PC-9 (cell line): ENCODE results near the gene PTGDS. TPM values are rescaled to one million over a fixed set of nuclear protein-coding genes. Genes with fewer than 3 reads are reported as not detected.

Experiments used
- BruUV-seq: library from RNA; stranded (reverse); fragments of 400-500 nt; replicated peaks from 2 replicates; lab custom pipeline; 2021; lab: Mats Ljungman, UMichigan
- CTCF ChIA-PET: fragments of 300-600 bp; sonication (Branson Sonifier 250); formaldehyde crosslinking; loops from one replicate; lab custom pipeline; 2022; ENCODE audit warnings: antibody characterized with exemption; lab: Charles Lee
- POLR2A ChIA-PET: fragments of 300-600 bp; sonication (Branson Sonifier 250); formaldehyde crosslinking; loops from one replicate; lab custom pipeline; 2022; ENCODE audit warnings: antibody characterized with exemption; ENCODE audit not compliant: unreplicated experiment; lab: Charles Lee
- DNase-seq, 2 experiments: peaks; one replicate each; pipeline versions ENCODE4 v3.0.0 to v3.0.0-alpha.2; 2015 to 2022; ENCODE audit warnings: mixed read lengths in 1 of 2
- H2AFZ ChIP-seq: fragments of 200-600 bp; sonication (generic); 2 replicates; pipeline ENCODE4 v1.8.1; 2017; ENCODE audit warnings: antibody characterized with exemption
- H3F3A ChIP-seq: fragments of 200-600 bp; sonication (generic); 2 replicates; pipeline ENCODE4 v1.8.1; 2017; ENCODE audit warnings: antibody characterized with exemption, mild to moderate bottlenecking, low read depth; ENCODE audit not compliant: insufficient read depth
- H3K27ac ChIP-seq: fragments of 200-600 bp; sonication (generic); 2 replicates; pipeline ENCODE4 v1.6.1; 2016; ENCODE audit warnings: mixed run types
- H3K27me3 ChIP-seq: fragments of 200-600 bp; sonication (generic); 2 replicates; pipeline ENCODE4 v1.6.1; 2016; ENCODE audit warnings: low read depth, mixed run types; ENCODE audit not compliant: insufficient read depth
- H3K36me3 ChIP-seq: fragments of 200-600 bp; sonication (generic); 2 replicates; pipeline ENCODE4 v1.6.1; 2016; ENCODE audit warnings: low read depth, mixed run types
- H3K4me1 ChIP-seq: fragments of 200-600 bp; sonication (generic); replicated peaks from 2 replicates; pipeline ENCODE4 v1.6.1; 2016; ENCODE audit warnings: mixed run types; ENCODE audit not compliant: insufficient read depth
- H3K4me2 ChIP-seq: fragments of 200-600 bp; sonication (generic); 2 replicates; pipeline ENCODE4 v1.6.1; 2017; ENCODE audit warnings: mixed run types
- H3K4me3 ChIP-seq: fragments of 200-600 bp; sonication (generic); 2 replicates; pipeline ENCODE4 v1.6.1; 2016; ENCODE audit warnings: mixed run types
- H3K79me2 ChIP-seq: fragments of 200-600 bp; sonication (generic); 2 replicates; pipeline ENCODE4 v1.6.1; 2017; ENCODE audit warnings: low read depth, mixed run types
- H3K9me2 ChIP-seq: fragments of 200-600 bp; sonication (generic); 2 replicates; pipeline ENCODE4 v1.8.1; 2017; ENCODE audit warnings: mild to moderate bottlenecking; ENCODE audit not compliant: insufficient read depth
- H3K9me3 ChIP-seq: fragments of 200-600 bp; sonication (generic); 2 replicates; pipeline ENCODE4 v1.8.1; 2016; ENCODE audit warnings: low read depth; ENCODE audit not compliant: insufficient read depth
- H4K20me1 ChIP-seq: fragments of 200-600 bp; sonication (generic); 2 replicates; pipeline ENCODE4 v1.8.1; 2017; ENCODE audit not compliant: insufficient read depth
- CTCF ChIP-seq: fragments of 200-600 bp; sonication (generic); conservative IDR thresholded peaks from 2 replicates; pipeline ENCODE4 v1.6.1; 2017; ENCODE audit warnings: mixed run types, antibody characterized with exemption, mild to moderate bottlenecking, moderate library complexity
- EZH2 ChIP-seq: fragments of 200-600 bp; sonication (generic); IDR thresholded peaks from 2 replicates; pipeline ENCODE4 v1.8.0; 2017; ENCODE audit warnings: antibody characterized with exemption, low read depth
- intact Hi-C: fragments of 100-400 bp; cut with micrococcal nuclease; formaldehyde crosslinking; loops from one replicate; pipeline ENCODE4 v1.10.0; 2022; ENCODE audit not compliant: unreplicated experiment
- total RNA-seq: library from RNA; stranded (reverse); gene quantifications from 2 replicates; pipeline ENCODE4 v1.2.3, GENCODE V29; 2021

Gene PTGDS
- total RNA-seq, 1 experiment from 2014 or later, result 1.7 TPM

- intact Hi-C loops, result no loop called here
- Histone ChIP-seq H3K27ac (no peak overlapping the region), H2AFZ (no peak overlapping the region), H3K36me3 (no peaks in the 10 kb centered on the region), H3K9me3 (no peaks in the 10 kb centered on the region), H3F3A (peaks cover 8% of the 10 kb centered on the region; the same call in 1 of the 2 replicates), H3K4me1 (peaks cover 10% of the 10 kb centered on the region), H3K79me2 (no peaks in the 10 kb centered on the region), H3K9me2 (no peaks in the 10 kb centered on the region), H3K27me3 (no peaks in the 10 kb centered on the region), H3K4me2 (no peak overlapping the region), H3K4me3 (no peak overlapping the region), H4K20me1 (no peaks in the 10 kb centered on the region)
- BruUV-seq, result no TSS peak
- POLR2A ChIA-PET, result interaction anchor here (0.5 to 0.9 kb wide), 2 partner anchors 9 to 116 kb away, joined by 6 read pairs; no protein-coding TSS in a partner anchor
- no peak for DNase-seq
- CTCF ChIA-PET, result interaction anchor here (0.5 kb wide), 1 partner anchor 58 kb away, joined by 3 read pairs; no protein-coding TSS in a partner anchor
- TF ChIP-seq CTCF, result no peak
- no peak for TF ChIP-seq EZH2
These were observed 14.5 kb upstream of the PTGDS start for GRCh38 chr9:136962701-136963248.

- CTCF ChIA-PET, result interaction anchor here (0.5 kb wide), 1 partner anchor 58 kb away, joined by 3 read pairs; no protein-coding TSS in a partner anchor
- Histone ChIP-seq H3K4me3 (no peak overlapping the region), H3K9me3 (no peaks in the 10 kb centered on the region), H3K4me2 (no peak overlapping the region), H3K36me3 (no peaks in the 10 kb centered on the region), H3K27me3 (no peaks in the 10 kb centered on the region), H3K9me2 (no peaks in the 10 kb centered on the region), H3K27ac (no peak overlapping the region), H3K4me1 (peaks cover 10% of the 10 kb centered on the region), H3F3A (peaks cover 8% of the 10 kb centered on the region; the same call in 1 of the 2 replicates), H4K20me1 (no peaks in the 10 kb centered on the region), H2AFZ (no peak overlapping the region), H3K79me2 (no peaks in the 10 kb centered on the region)
- BruUV-seq, result no TSS peak
- no peak for DNase-seq
- TF ChIP-seq EZH2 (no peak), CTCF (no peak)
- POLR2A ChIA-PET, result no interaction called here
- intact Hi-C loops, result no loop called here
These were observed 14.0 kb upstream of the PTGDS start for GRCh38 chr9:136963341-136963740.

GRCh38 chr9:136963751-136964150 is 13.6 kb upstream of the PTGDS start:
- CTCF ChIA-PET, result interaction anchor here (0.5 kb wide), 1 partner anchor 57 kb away, joined by 3 read pairs; no protein-coding TSS in a partner anchor
- H3K9me3 ChIP-seq, result no peaks in the 10 kb centered on the region
- H3F3A ChIP-seq, result peaks cover 8% of the 10 kb centered on the region; the same call in 1 of the 2 replicates
- no peaks in the 10 kb centered on the region for H4K20me1 ChIP-seq
- H3K36me3 ChIP-seq, result no peaks in the 10 kb centered on the region
- POLR2A ChIA-PET, result no interaction called here
- no peak overlapping the region for H3K4me2 ChIP-seq
- H3K4me3 ChIP-seq, result no peak overlapping the region
- no peaks in the 10 kb centered on the region for H3K79me2 ChIP-seq
- DNase-seq, result no peak
- H3K4me1 ChIP-seq, result peaks cover 10% of the 10 kb centered on the region
- TF ChIP-seq CTCF (no peak), EZH2 (no peak)
- no TSS peak for BruUV-seq
- no peak overlapping the region for H3K27ac ChIP-seq
- H3K27me3 ChIP-seq, result no peaks in the 10 kb centered on the region
- no peak overlapping the region for H2AFZ ChIP-seq
- no peaks in the 10 kb centered on the region for H3K9me2 ChIP-seq
- intact Hi-C loops, result no loop called here
